ENCODE data around the gene XPC.

DNA sequence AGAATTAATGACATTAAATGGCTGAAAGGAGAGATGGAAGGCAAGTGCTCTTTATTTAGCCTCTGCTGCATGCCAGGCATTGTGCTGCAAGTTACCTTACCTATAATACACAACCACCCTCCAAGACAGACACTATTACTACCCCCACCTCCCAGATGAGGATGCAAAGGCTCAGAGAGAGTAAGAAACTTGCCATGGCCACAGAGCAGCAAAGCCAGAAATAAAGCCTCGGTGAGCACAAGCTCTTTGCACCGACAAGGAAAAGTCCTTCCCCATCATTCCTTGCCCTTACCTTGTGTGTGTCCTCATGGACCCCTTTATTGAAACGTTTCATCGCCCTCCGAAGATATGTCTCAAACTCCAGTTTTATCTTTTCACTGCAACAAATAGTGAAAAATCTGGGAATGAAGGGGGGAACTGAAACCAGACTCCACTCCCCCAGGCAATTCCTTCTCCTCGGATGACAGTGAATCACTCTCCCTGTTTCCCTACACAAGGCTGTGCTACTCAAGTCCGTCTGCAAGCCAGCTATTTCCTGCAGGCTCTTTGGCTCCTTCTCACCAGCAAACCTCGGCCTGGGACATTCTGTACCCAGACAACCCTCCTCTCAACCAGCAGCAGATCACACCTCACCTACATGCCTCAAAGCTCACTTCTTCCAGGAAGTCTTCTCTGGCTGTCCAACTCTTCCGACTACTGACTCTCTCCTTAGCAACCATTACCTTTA lies 11.4 kb downstream of the XPC start:
- TF ChIP-seq, protein P1, sequence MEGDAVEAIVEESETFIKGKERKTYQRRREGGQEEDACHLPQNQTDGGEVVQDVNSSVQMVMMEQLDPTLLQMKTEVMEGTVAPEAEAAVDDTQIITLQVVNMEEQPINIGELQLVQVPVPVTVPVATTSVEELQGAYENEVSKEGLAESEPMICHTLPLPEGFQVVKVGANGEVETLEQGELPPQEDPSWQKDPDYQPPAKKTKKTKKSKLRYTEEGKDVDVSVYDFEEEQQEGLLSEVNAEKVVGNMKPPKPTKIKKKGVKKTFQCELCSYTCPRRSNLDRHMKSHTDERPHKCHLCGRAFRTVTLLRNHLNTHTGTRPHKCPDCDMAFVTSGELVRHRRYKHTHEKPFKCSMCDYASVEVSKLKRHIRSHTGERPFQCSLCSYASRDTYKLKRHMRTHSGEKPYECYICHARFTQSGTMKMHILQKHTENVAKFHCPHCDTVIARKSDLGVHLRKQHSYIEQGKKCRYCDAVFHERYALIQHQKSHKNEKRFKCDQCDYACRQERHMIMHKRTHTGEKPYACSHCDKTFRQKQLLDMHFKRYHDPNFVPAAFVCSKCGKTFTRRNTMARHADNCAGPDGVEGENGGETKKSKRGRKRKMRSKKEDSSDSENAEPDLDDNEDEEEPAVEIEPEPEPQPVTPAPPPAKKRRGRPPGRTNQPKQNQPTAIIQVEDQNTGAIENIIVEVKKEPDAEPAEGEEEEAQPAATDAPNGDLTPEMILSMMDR (IDR thresholded peaks at IDR 0.05; ENCODE audit: low read depth, low read length) = no peak
- no peak for TF ChIP-seq EZH2phosphoT487 (IDR thresholded peaks at IDR 0.05; ENCODE audit: low read depth)

Measured in OCI-LY3 (cell line).